Upper lobe of right lung (tissue), 1 donor: Measurements from ENCODE around the gene GABRP. TPM values are rescaled to one million over a fixed set of nuclear protein-coding genes. Genes with fewer than 3 reads are reported as not detected.
A peak's percentile ranks its signal among the peaks of the same experiment; 100 is the strongest.

Source experiments
- ATAC-seq: fragments of 200-7000 bp; cut with Tn5 transposase; one replicate; pipeline ENCODE4 v1.9.1; 2020; ENCODE audit warnings: mild to moderate bottlenecking, moderate library complexity
- DNase-seq: peaks from one replicate; pipeline ENCODE4 v3.0.0-alpha.2; 2020
- H3K27ac ChIP-seq: fragments of 200-600 bp; one replicate; pipeline ENCODE4 v1.8.0; 2022
- H3K27me3 ChIP-seq: fragments of 200-600 bp; one replicate; pipeline ENCODE4 v1.8.0; 2022; ENCODE audit warnings: mild to moderate bottlenecking
- H3K36me3 ChIP-seq: fragments of 200-600 bp; one replicate; pipeline ENCODE4 v1.8.0; 2022
- H3K4me1 ChIP-seq: fragments of 200-600 bp; one replicate; pipeline ENCODE4 v1.8.0; 2022
- H3K4me3 ChIP-seq: fragments of 200-600 bp; one replicate; pipeline ENCODE4 v1.8.0; 2022; ENCODE audit warnings: mild to moderate bottlenecking
- H3K9me3 ChIP-seq: fragments of 200-600 bp; one replicate; pipeline ENCODE4 v1.8.0; 2022
- intact Hi-C: fragments of 100-400 bp; cut with DNase I; formaldehyde crosslinking; loops from one replicate; pipeline ENCODE4 v1.11.0; 2022
- total RNA-seq: library from RNA; stranded (reverse); fragmentation: NEBNext Ultra II Directional; extraction: Animal tissue kit (Norgen Biotek cat#: 25700); gene quantifications from one replicate; pipeline ENCODE4 v1.2.1, GENCODE V29; 2021
- TF ChIP-seq, protein P1 (sequence below): fragments of 200-600 bp; IDR thresholded peaks from one replicate; pipeline ENCODE4 v1.8.0; 2022; ENCODE audit warnings: antibody characterized with exemption
- donor health status: DM: no; HTN: yes; CAD: no; lungs with severe emphysema.

GABRP gene
- total RNA-seq, 1 donor from 2014 or later = not detected

DNA sequence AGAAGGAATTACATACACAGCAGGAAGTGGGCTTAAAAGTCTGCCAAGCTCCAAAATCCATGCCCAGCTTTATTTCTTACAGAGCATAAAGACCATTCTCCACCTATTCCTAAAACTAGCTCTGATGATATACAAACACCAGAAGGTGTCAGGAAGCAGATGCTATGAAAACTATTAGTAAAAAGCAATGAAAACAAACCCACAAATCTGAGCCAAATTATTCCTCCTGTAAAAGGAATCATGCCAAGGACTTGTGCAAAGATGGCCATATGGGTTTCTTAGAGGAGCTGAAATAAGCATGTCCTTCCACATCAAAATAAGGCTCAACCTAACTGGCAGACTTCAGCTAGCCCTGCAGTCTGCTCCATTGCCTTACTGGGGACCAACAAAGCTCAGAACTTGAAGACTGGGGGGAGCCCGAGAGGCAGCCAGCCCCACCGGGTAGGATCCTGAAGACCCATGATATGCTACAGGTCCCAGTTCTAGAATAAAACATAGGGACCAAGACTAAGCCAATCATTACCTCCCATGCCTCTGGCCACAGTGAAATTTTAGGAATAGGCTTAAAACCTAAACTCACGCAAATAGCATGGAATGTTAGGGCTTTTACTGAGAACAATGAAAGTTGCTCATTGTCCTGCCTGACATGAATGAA, 42.8 kb upstream of the GABRP start:
- Histone ChIP-seq H3K36me3 (no peaks in the 10 kb centered on the region), H3K27ac (no peak overlapping the region), H3K4me1 (peaks cover 14% of the 10 kb centered on the region), H3K4me3 (no peak overlapping the region), H3K27me3 (peaks cover 8% of the 10 kb centered on the region), H3K9me3 (no peaks in the 10 kb centered on the region)
- intact Hi-C loops = no loop called here
- DNase-seq = no peak
- no peak for ATAC-seq
- TF ChIP-seq, protein P1, sequence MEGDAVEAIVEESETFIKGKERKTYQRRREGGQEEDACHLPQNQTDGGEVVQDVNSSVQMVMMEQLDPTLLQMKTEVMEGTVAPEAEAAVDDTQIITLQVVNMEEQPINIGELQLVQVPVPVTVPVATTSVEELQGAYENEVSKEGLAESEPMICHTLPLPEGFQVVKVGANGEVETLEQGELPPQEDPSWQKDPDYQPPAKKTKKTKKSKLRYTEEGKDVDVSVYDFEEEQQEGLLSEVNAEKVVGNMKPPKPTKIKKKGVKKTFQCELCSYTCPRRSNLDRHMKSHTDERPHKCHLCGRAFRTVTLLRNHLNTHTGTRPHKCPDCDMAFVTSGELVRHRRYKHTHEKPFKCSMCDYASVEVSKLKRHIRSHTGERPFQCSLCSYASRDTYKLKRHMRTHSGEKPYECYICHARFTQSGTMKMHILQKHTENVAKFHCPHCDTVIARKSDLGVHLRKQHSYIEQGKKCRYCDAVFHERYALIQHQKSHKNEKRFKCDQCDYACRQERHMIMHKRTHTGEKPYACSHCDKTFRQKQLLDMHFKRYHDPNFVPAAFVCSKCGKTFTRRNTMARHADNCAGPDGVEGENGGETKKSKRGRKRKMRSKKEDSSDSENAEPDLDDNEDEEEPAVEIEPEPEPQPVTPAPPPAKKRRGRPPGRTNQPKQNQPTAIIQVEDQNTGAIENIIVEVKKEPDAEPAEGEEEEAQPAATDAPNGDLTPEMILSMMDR = no peak

DNA sequence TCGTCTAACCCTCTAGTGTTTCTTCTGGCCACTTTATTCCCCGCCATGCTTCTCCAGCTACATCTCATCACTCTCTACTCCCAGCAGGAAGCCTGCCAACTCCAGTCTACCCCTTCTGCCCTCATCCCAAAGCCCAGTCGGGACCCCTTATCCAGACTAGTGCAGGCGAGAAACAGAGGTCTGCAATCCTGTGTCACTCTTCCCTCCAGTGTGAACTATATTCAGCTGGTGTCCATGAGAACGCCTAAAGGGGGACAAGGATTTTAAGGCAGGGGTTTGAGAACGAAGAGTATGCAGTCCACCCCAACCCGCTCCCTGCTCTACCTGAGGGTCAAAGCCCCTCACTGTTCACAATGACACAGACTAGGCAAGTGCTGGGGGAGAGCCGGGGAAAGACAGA, 41.7 kb upstream of the GABRP start:
- H3K9me3 ChIP-seq = no peaks in the 10 kb centered on the region
- no peak overlapping the region for H3K27ac ChIP-seq
- TF ChIP-seq, protein P1 = no peak
- no peak for DNase-seq
- H3K4me3 ChIP-seq = no peak overlapping the region
- H3K36me3 ChIP-seq = no peaks in the 10 kb centered on the region
- H3K27me3 ChIP-seq = peaks cover 8% of the 10 kb centered on the region
- ATAC-seq = no peak
- intact Hi-C loops = no loop called here
- H3K4me1 ChIP-seq = peaks cover 18% of the 10 kb centered on the region

DNA sequence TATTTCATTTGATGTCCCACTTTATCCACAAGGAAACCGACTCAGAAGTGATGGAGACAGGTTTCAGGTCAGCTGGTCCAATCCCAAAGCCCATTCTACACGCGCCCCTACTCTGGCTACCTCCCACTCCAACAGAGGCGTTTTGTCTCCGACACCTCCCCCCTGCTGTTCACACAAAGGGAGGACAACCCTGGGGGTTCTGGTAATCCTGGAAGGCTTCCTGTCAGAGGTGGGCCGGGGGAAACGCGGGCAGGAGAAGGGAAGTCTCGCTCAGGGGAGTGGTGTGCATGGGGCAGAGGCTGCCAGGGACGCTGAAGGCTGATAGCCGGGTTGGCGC, 39.7 kb upstream of the GABRP start:
- Histone ChIP-seq H3K9me3 (no peaks in the 10 kb centered on the region), H3K4me3 (no peak overlapping the region), H3K27me3 (peaks cover 8% of the 10 kb centered on the region), H3K27ac (no peak overlapping the region), H3K4me1 (peaks cover 18% of the 10 kb centered on the region), H3K36me3 (no peaks in the 10 kb centered on the region)
- intact Hi-C loops = no loop called here
- ATAC-seq (no peak), DNase-seq (no peak)
- TF ChIP-seq, protein P1 = no peak

DNA sequence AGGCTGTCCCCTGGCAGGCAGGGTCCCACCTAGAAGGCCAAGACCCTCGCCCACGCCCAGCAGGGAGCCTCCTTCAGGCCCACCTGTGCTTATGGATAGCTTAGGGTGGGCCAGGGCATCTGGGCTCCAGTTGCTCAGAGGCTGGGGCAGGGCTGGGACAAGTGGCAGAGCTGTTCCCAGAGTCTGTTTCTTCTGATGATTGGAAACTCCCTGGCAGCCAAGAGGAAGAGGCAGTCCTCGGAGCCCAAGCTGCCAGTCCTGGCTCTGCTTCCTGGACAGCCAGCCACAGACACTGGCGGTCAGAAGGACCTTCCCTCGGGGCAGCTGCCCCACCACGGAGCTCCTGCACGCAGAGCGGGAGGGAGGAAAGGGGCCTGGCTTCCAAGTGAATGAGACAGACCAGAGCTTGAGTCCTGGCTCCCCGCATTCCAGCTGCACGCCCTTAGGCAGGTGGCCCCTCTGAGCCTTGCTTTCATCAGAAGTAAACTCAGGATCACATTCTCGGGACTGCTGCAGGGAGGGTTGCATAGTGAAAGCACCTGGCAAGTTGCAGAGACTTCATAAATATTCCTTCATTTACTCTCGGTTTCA, 37.9 kb upstream of the GABRP start:
- Histone ChIP-seq H3K36me3 (no peaks in the 10 kb centered on the region), H3K27ac (no peak overlapping the region), H3K4me1 (peaks cover 18% of the 10 kb centered on the region), H3K9me3 (no peaks in the 10 kb centered on the region), H3K4me3 (no peak overlapping the region), H3K27me3 (peaks cover 8% of the 10 kb centered on the region)
- intact Hi-C loops = loop anchor here (5.0 kb wide), 1 partner anchor 42 kb away; no protein-coding TSS in a partner anchor
- TF ChIP-seq, protein P1 = no peak
- peak; percentile 52 for ATAC-seq
- DNase-seq = no peak

DNA sequence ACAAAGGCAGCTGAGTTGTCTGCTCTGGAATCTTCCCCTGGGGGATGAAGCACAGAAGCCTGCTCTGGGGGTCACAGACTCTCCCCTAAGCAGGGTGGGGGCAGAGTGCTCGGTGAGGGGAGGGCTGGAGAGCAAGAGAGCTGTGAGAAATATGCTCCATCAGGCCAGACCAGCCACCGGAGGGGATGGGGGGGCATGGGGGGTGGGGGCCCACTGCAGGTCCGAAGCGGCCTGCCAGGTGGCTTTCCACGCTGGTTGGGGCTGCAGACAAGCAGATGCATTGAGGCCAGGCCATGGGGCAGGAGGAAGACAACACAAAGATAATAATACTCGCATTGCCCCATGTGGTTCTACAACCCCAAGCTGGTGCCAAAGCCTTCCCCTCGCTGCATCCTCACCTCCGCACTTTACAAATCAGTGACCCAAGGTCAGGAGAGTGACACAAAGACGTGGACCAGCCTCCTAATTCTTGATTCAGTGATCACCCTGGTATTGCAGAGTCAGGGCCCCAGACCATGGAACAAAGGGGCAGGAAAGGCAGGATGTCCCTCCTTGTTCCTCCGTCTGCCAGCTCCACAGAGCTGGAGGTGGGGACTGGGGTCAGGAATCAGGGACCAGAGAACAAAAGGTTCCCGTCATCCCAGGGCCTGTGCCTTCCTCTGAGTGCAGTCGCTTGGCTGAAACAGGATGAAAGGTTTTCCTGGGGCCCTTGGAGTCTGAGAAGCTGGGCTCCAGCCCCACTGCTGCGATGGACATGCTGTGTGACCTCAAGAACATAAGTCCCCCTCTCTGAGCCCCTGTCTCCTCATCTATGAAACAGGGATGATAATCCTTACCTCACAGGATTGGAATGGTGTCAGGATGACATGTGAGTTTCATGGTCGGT, 37.2 kb upstream of the GABRP start:
- no peaks in the 10 kb centered on the region for H3K36me3 ChIP-seq
- H3K4me3 ChIP-seq = no peak overlapping the region
- H3K9me3 ChIP-seq = no peaks in the 10 kb centered on the region
- DNase-seq (no peak), ATAC-seq (no peak)
- peaks cover 8% of the 10 kb centered on the region for H3K27me3 ChIP-seq
- H3K4me1 ChIP-seq = peaks cover 18% of the 10 kb centered on the region
- no peak overlapping the region for H3K27ac ChIP-seq
- intact Hi-C loops = loop anchor here (5.0 kb wide), 1 partner anchor 41 kb away; no protein-coding TSS in a partner anchor
- TF ChIP-seq, protein P1 = no peak
